Lower leg skin (tissue), 3 donors: Measurements from ENCODE around the gene COQ9.

ENCODE experiments used
- POLR2A ChIP-seq, 2 donors: fragments of 450-650 bp; IDR thresholded peaks; one replicate each; pipeline ENCODE4 v1.6.1; 2016 to 2017; ENCODE audit warnings: antibody characterized with exemption in 2 of 2, mild to moderate bottlenecking in 1 of 2, moderate library complexity in 1 of 2
- TF ChIP-seq, protein P1 (sequence below), 3 donors: fragments of 450-650 bp; IDR thresholded peaks; one replicate each; pipeline ENCODE4 v1.5.1; 2016; ENCODE audit warnings: antibody characterized with exemption in 3 of 3, mild to moderate bottlenecking in 3 of 3, moderate library complexity in 2 of 3

DNA sequence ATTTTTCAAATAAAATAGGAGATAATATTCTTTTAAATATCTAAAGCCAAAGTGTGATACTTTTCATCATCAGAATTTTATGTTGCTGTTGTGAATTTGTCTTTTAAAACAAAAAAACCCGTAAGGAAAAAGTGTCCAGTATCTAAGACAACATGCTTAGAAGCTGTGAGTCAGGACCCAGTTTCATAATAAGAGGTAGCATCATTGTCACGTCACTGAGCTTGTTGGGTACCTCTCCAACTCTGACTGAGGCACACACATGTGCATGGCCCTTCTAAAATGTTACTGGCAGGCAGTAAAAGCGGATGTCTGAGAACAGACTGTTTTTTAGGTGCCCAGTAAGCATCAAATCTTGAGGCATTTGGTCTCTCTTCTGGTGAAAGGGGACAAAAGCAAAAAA is 2.6 kb upstream of the COQ9 start:
- TF ChIP-seq, protein P1, sequence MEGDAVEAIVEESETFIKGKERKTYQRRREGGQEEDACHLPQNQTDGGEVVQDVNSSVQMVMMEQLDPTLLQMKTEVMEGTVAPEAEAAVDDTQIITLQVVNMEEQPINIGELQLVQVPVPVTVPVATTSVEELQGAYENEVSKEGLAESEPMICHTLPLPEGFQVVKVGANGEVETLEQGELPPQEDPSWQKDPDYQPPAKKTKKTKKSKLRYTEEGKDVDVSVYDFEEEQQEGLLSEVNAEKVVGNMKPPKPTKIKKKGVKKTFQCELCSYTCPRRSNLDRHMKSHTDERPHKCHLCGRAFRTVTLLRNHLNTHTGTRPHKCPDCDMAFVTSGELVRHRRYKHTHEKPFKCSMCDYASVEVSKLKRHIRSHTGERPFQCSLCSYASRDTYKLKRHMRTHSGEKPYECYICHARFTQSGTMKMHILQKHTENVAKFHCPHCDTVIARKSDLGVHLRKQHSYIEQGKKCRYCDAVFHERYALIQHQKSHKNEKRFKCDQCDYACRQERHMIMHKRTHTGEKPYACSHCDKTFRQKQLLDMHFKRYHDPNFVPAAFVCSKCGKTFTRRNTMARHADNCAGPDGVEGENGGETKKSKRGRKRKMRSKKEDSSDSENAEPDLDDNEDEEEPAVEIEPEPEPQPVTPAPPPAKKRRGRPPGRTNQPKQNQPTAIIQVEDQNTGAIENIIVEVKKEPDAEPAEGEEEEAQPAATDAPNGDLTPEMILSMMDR (IDR thresholded peaks at IDR 0.05): no peak
- TF ChIP-seq POLR2A (IDR thresholded peaks at IDR 0.05): no peak
